Activated T-cell treated with anti-CD3 and anti-CD28 coated beads for 48 hours (primary cell): ENCODE data around the gene GLCCI1.

Source experiments
- DNase-seq: peaks from one replicate; pipeline ENCODE4 v3.0.0-alpha.2; 2020; ENCODE audit warnings: low read depth

The GLCCI1 gene

DNA sequence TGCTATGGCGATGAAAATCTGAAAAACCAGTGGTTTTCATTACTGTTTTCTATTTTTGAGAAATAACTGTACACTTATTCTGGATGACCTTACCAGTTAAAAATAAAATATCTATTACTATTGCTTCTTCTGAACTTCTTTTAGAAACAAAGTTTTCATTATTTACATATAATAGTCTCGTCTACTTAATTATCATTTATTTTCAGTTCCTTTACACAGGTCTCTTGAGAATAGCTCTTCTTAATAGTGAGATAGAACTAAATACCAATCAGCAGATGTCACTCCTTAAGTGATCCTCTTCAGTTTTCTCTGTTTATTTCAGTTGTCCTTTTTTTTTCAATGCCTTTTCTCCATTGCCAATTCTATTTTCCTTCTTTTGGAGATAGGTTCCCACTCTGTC lies 4.3 kb upstream of the GLCCI1 start:
- no peak for DNase-seq

DNA sequence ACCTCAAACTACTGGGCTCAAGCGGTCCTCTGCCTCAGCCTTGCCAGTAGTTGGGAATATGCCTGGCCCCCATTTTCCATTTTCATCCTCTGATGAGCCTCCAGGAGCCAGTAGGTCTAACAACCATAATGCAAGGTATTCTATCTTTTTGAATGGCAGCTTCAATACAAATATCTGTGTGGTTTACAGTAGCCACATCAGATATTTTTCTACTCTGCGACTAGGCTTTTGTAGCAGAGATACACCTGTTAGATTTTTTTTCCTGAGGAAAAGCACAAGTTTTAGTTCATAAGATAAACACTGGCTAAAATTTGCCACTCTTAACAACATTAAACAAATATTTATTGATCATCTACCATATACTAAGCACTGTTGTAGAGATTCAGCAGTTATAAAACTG lies 3.9 kb upstream of the GLCCI1 start:
- no peak for DNase-seq

GRCh38 chr7:7965301-7965700 lies 3.3 kb upstream of the GLCCI1 start:
- DNase-seq: no peak

- no peak for DNase-seq
These were observed 2.4 kb upstream of the GLCCI1 start for GRCh38 chr7:7966141-7966734.

- no peak for DNase-seq
These were observed 581 bp upstream of the GLCCI1 start for GRCh38 chr7:7967886-7968543.

GRCh38 chr7:7969306-7970236 lies 975 bp downstream of the GLCCI1 start:
- peak; percentile 32 for DNase-seq

- DNase-seq: no peak
These were observed 1.6 kb downstream of the GLCCI1 start for GRCh38 chr7:7970237-7970530.

DNA sequence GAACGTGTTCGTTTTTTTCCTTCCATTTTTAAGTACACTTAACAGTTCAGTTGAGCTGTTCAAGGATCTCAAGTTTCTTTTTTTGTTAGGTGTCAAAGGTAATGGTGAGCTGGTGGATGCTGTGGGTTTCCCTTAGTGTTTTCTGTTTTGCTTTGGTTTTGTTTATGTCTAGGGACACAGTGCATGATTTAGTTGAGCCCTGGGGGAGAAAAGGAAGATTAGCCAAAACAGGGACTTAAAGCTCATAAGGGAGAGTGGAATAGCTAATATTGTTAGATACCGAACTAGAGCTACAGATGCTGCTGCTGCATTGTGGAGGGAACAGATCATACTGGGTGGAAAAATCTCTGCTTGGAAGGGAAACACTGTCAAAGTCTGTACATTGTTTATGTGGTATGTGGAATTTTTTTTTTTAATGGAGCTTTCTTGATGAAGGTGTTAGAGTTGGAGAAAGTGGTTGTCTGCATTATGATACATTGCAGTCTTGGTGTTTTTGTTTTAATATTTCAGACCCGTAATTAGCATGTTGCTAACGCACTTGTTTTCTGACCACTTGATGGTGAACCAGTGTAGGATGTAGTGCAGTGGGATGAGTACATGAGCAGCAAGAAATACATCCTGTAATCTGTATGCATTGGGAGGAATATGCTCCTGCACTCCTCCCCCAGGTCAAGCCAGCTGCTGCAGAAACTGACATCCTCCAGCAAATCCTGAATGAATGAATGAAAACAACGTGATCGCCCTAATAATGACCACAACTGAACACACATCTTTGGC lies 2.1 kb downstream of the GLCCI1 start:
- no peak for DNase-seq

- DNase-seq: no peak
These were observed 2.9 kb downstream of the GLCCI1 start for GRCh38 chr7:7971308-7972040.

GRCh38 chr7:7972128-7972527 lies 3.5 kb downstream of the GLCCI1 start:
- no peak for DNase-seq

DNA sequence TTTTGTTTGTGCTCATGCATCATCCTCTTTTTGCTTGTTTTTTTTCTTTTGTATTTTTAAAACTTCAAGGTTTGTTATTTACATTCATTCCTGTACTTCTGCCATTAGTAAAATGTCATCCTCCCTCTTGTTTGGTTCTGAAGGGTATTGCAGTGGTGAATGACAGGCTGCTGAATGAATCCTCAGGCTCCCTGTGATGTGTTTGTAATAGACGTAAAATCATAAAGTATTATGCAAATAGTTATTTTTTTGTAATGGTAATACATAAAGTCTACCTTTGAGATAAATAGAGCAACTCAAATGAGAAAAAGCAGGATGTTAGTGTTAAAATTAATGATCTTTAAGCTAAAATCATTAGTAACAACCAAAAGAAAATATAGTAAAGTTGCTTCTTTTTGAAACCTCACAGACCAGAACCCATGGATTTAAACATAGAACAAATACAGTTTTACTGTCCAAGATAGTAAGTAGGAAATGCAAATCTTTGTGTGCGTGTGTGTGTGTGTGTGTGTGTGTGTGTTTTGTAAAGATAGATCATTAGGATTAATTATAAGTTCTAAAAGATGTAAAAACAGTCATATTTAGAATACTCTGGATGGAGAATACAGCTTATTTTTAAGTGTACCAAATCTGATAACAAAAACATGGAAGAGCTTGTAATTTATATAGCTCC lies 4.5 kb downstream of the GLCCI1 start:
- DNase-seq: no peak

DNA sequence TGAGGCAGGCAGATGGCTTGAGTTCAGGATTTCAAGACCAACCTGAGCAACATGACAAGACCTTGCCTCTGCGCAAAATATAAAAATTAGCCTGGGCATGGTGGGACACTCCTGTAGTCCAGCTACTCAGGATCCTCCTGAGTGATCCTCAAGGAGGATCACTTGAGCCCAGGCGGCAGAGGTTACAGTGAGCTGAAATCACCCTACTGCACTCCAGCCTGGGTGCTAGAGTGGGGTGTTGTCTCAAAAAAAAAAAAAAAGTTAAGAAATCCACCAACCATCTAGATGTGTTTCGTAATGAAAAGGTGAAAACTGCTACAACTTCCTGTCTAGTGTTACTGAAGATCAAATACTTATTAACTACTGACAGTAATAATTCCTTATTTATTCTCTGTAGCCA lies 8.1 kb downstream of the GLCCI1 start:
- DNase-seq: no peak

DNA sequence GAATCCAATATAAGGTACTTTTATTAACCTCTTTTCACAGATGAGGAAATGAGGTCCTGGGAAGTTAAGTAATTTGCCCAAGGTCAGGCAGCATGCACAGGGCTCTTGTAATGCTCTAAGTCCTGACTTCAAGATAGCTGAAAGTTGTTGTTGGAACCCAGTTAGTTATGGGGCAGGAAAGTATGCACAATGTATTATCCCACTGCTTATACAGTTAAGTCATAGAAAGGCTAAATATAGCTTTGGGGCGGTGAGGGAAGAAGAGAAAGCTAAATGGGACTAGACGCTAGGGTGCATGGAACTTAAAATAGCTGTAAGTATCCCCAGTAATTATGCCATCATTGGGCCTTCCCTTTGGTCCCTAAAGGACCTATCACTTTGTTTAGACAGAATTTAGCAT lies 9.2 kb downstream of the GLCCI1 start:
- DNase-seq: no peak

DNA sequence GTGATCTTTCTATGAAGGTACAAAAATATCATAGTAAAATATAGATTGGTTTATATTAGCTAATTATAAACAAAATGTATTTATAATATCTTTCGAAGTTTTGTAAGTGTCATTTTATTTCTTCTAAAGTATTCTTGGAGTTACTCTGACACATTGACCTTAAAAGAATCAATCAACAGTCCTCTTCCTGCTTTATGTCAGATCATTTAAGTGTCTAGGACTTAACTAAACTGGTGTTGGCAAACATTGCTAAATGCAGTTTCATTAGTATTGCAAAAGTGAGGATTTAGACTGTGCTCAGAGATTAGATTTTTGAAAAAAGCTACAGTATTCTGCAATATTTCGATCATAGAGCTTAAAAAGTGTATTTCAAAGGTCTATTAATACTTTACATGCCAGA lies 10.3 kb downstream of the GLCCI1 start:
- DNase-seq: no peak

- DNase-seq: no peak
These were observed 11.0 kb downstream of the GLCCI1 start for GRCh38 chr7:7979558-7979957.

DNA sequence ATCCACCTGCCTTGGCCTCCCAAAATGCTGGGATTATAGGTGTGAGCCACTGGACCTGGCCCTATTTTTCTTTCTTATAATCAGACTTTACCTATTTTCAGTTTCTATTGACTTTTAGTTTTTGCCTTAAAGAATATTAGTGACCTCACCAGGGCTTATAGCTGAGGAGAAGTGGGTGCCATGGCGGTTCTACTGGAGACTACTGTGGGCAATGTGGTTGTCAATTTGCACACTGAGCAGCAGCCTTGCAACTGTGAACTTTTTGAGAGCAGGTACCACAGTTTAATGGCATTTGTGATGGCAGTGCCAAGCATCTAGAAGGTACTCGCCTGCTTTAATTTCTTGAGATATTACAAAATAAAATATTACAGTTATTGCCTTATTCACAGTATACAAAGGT lies 11.5 kb downstream of the GLCCI1 start:
- no peak for DNase-seq

DNA sequence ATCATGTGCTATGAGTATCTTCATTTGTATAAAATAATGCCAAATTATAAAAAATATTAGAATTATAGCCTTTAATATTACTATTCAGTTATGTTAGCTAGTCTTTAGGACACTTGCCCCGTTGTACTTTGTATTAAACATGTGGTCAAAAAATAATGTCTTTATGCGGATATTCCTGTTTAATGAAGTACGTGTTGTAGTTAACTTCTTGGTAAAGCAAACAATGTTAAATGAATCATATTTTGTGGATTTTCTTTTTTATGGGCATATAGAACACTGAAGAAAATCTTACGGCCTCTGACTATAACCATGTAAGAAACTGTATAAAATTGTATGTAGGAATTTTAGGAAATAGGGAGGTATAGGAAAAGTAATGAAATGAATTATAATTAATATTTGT lies 14.3 kb downstream of the GLCCI1 start:
- DNase-seq: no peak

- no peak for DNase-seq
These were observed 15.8 kb downstream of the GLCCI1 start for GRCh38 chr7:7984424-7984823.

- no peak for DNase-seq
These were observed 20.1 kb downstream of the GLCCI1 start for GRCh38 chr7:7988706-7989105.

DNA sequence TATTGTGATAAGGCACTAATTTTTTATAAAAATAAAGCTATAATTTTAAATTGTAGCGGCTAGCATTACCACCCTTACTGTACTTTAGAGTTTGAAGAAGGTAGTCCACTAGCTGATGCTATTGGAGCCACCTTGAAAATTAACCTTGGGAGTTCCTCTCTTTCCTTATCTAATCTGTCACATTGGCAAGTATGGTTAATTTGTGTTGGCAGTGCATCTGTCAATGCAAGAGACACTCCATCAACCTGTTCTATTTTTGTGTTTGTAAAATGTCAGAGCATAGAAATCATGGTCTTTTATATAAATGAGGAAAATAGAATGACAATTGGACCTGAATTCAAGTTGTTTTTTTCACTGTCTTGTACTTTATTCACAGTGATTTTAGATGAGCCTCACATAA lies 20.5 kb downstream of the GLCCI1 start:
- no peak for DNase-seq
